Transverse colon (tissue), 3 donors: ENCODE measurements around the gene LCTL.

ENCODE experiments used
- CTCF ChIP-seq, 5 experiments: fragments of 200-600 bp in 3 of 5; fragments of 450-650 bp in 2 of 5; sonication (generic) in 3 of 5; IDR thresholded peaks; 1 replicate in 2 of 5; 2 replicates in 3 of 5; pipeline ENCODE4 v1.5.1; 2016 to 2017; ENCODE audit warnings: antibody characterized with exemption in 5 of 5, inconsistent platforms in 3 of 5, mild to moderate bottlenecking in 2 of 5, moderate library complexity in 1 of 5
- EP300 ChIP-seq: sonication (generic); formaldehyde crosslinking; IDR thresholded peaks from one replicate; pipeline ENCODE4 v1.6.1; 2017; ENCODE audit warnings: antibody characterized with exemption, low read depth

DNA sequence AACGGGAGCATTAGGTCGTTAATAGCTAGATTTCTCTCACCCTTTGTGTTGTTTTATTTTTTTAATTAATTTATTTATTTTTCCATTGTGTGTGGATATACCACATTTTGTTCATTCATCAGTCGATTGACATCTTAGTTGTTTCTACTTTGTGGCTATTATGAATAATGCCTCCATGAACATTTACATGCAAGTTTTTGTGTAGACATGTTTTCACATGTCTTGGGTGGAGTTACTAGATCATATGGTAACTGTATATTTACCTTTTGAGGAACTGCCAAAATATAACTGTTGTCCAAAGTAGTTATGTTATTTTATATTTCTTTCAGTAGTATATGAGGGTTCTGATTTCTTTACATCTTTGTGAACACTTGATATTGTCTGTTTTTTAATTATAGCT, 41.9 kb downstream of the LCTL start:
- TF ChIP-seq CTCF (IDR thresholded peaks at IDR 0.05), result no peak
- TF ChIP-seq EP300, result no peak
